ENCODE data around the gene FOXO3.

- no peak for TF ChIP-seq CTCF (IDR thresholded peaks at IDR 0.05)
- no peak for TF ChIP-seq EP300 (IDR thresholded peaks at IDR 0.05)
Measured at GRCh38 chr6:108638993-108639392, 78.3 kb downstream of the FOXO3 start.
